B cell (primary cell): ENCODE measurements around the gene CBX7. TPM values are rescaled to one million over a fixed set of nuclear protein-coding genes. Genes with fewer than 3 reads are reported as not detected.
A peak's percentile ranks its signal among the peaks of the same experiment; 100 is the strongest.

Experiments used
- ATAC-seq: fragments of 200-7000 bp; cut with Tn5 transposase; one replicate; pipeline ENCODE4 v1.10.0; 2021; ENCODE audit warnings: low read depth, mild to moderate bottlenecking, moderate number of reproducible peaks, moderate library complexity
- CTCF ChIA-PET: fragments of 350-600 bp; sonication (Branson Sonifier 250); formaldehyde crosslinking; loops from one replicate; lab custom pipeline; 2021; ENCODE audit warnings: antibody characterized with exemption, inconsistent platforms; lab: Charles Lee
- POLR2A ChIA-PET: fragments of 350-600 bp; sonication (Branson Sonifier 250); formaldehyde crosslinking; loops from one replicate; lab custom pipeline; 2021; ENCODE audit warnings: antibody characterized with exemption; lab: Charles Lee
- DNase-seq: peaks from one replicate; pipeline ENCODE4 v3.0.0; 2013
- H2AFZ ChIP-seq: 2 replicates; pipeline ENCODE4 v1.6.1; 2012; ENCODE audit warnings: mild to moderate bottlenecking, low read depth, low read length; ENCODE audit not compliant: insufficient read depth, poor library complexity, severe bottlenecking
- H3K27ac ChIP-seq, 2 donors: 1 replicate in 1 of 2; 2 replicates in 1 of 2; pipeline ENCODE4 v1.5.1; 2012 to 2013; ENCODE audit warnings: low read length in 2 of 2, mild to moderate bottlenecking in 2 of 2, moderate library complexity in 1 of 2
- H3K27me3 ChIP-seq, 4 experiments: fragments of 200-600 bp in 1 of 4; sonication (generic) in 1 of 4; replicated peaks in 1 of 4; 1 replicate in 2 of 4; 2 replicates in 2 of 4; pipeline versions ENCODE4 v1.6.1 to v1.7.0; 2013 to 2016; ENCODE audit warnings: low read length in 3 of 4, mild to moderate bottlenecking in 2 of 4, mixed read lengths in 1 of 4, moderate library complexity in 1 of 4; ENCODE audit not compliant: insufficient read depth in 4 of 4, control insufficient read depth in 3 of 4; ENCODE audit errors: control extremely low read depth in 1 of 4
- H3K36me3 ChIP-seq, 2 experiments: replicated peaks in 1 of 2; 1 replicate in 1 of 2; 2 replicates in 1 of 2; pipeline versions ENCODE4 v1.6.1 to v1.7.1; 2013; ENCODE audit warnings: low read length in 1 of 2; ENCODE audit not compliant: insufficient read depth in 2 of 2, control insufficient read depth in 1 of 2; ENCODE audit errors: control extremely low read depth in 1 of 2, extremely low read depth in 1 of 2
- H3K4me1 ChIP-seq, 2 donors: fragments of 200-600 bp in 1 of 2; sonication (generic) in 1 of 2; 1 replicate in 1 of 2; 2 replicates in 1 of 2; pipeline versions ENCODE4 v1.5.1 to v1.6.1; 2013 to 2017; ENCODE audit warnings: low read length in 2 of 2; ENCODE audit not compliant: control insufficient read depth in 2 of 2, insufficient read depth in 2 of 2
- H3K4me2 ChIP-seq: replicated peaks from 2 replicates; pipeline ENCODE3; 2012; ENCODE audit warnings: mild to moderate bottlenecking, low read depth, low read length; ENCODE audit not compliant: poor library complexity, severe bottlenecking
- H3K4me3 ChIP-seq, 5 experiments: fragments of 200-600 bp in 1 of 5; sonication (generic) in 1 of 5; 1 replicate in 3 of 5; 2 replicates in 2 of 5; pipeline versions ENCODE4 v1.5.1 to v1.7.0; 2011 to 2016; ENCODE audit warnings: low read length in 4 of 5, mild to moderate bottlenecking in 4 of 5, low read depth in 2 of 5, control low read depth in 1 of 5, moderate library complexity in 1 of 5; ENCODE audit not compliant: insufficient read depth in 1 of 5; ENCODE audit errors: control extremely low read depth in 1 of 5, extremely low read depth in 1 of 5
- H3K79me2 ChIP-seq: fragments of 200-600 bp; sonication (generic); one replicate; pipeline ENCODE4 v1.6.0; 2016; ENCODE audit warnings: low read length; ENCODE audit not compliant: control insufficient read depth, insufficient read depth
- H3K9ac ChIP-seq: fragments of 200-600 bp; sonication (generic); 2 replicates; pipeline ENCODE4 v1.6.1; 2017; ENCODE audit warnings: mild to moderate bottlenecking, low read length, moderate library complexity
- H3K9me3 ChIP-seq, 3 donors: one replicate each; pipeline versions ENCODE4 v1.6.1 to v1.7.1; 2013; ENCODE audit warnings: low read length in 2 of 3; ENCODE audit not compliant: control insufficient read depth in 2 of 3, insufficient read depth in 1 of 3; ENCODE audit errors: control extremely low read depth in 1 of 3
- H4K20me1 ChIP-seq: 2 replicates; pipeline ENCODE4 v1.6.0; 2012; ENCODE audit warnings: mild to moderate bottlenecking, low read length; ENCODE audit not compliant: insufficient read depth, control insufficient read depth, poor library complexity, severe bottlenecking
- H3K27ac Mint-ChIP-seq: one replicate; pipeline ENCODE4 v1.8.0; 2021; ENCODE audit warnings: mixed read lengths
- H3K27me3 Mint-ChIP-seq: one replicate; pipeline ENCODE4 v1.8.0; 2021; ENCODE audit warnings: mixed read lengths
- H3K4me1 Mint-ChIP-seq: one replicate; pipeline ENCODE4 v1.8.0; 2021; ENCODE audit warnings: mixed read lengths
- H3K4me3 Mint-ChIP-seq: one replicate; pipeline ENCODE4 v1.8.0; 2021; ENCODE audit warnings: mixed read lengths
- H3K9me3 Mint-ChIP-seq: one replicate; pipeline ENCODE4 v1.8.0; 2022; ENCODE audit warnings: mixed read lengths; ENCODE audit not compliant: insufficient read depth
- CTCF ChIP-seq: fragments of 200-600 bp; IDR thresholded peaks from one replicate; pipeline ENCODE4 v1.8.0; 2022; ENCODE audit warnings: antibody characterized with exemption, mild to moderate bottlenecking
- EZH2 ChIP-seq: IDR thresholded peaks from 2 replicates; pipeline ENCODE4 v1.6.1; 2012; ENCODE audit warnings: borderline replicate concordance, low read depth, mild to moderate bottlenecking, moderate library complexity, low read length; ENCODE audit not compliant: insufficient read depth, poor library complexity, severe bottlenecking
- WGBS: methylation state at CpG from one replicate; pipeline ENCODE4 v1.1.5; 2013; ENCODE audit warnings: missing lambda C conversion rate; ENCODE audit not compliant: insufficient coverage; 5-methylcytosine and 5-hydroxymethylcytosine counted together
- intact Hi-C: fragments of 100-400 bp; cut with micrococcal nuclease; formaldehyde crosslinking; loops from one replicate; pipeline ENCODE4 v1.10.0; 2022
- polyA plus RNA-seq: library from polyadenylated mRNA; depleted of rRNA; stranded (reverse); fragments of >200 nt; gene quantifications from 2 replicates; pipeline ENCODE4 v1.2.3, GENCODE V29; 2012
- total RNA-seq, 2 donors: library from RNA; stranded (reverse); fragments of 120-200 nt in 1 of 2; gene quantifications; 1 replicate in 1 of 2; 2 replicates in 1 of 2; pipeline versions ENCODE4 v1.2.3 to v1.2.4, GENCODE V29; 2013 to 2022

Gene CBX7
- total and polyA plus RNA-seq, 2 donors (not counting 1 experiment from before 2014, with no cell fraction given), result 83.6 to 141 TPM

GRCh38 chr22:39089928-39090327 lies 62.6 kb downstream of the CBX7 start:
- TF ChIP-seq EZH2, result no peak
- no peak for TF ChIP-seq CTCF
- peaks cover 3% of the 10 kb centered on the region for H3K79me2 ChIP-seq
- no peak overlapping the region for H3K4me3 ChIP-seq
- DNase-seq, result no peak
- no peaks in the 10 kb centered on the region for H4K20me1 ChIP-seq
- ChIA-PET CTCF (interaction anchor here (1.4 kb wide), 1 partner anchor 10 kb away, joined by 4 read pairs; no protein-coding TSS in a partner anchor), POLR2A (interaction anchor here (0.6 to 1.7 kb wide), 2 partner anchors 9 to 33 kb away, joined by 8 to 11 read pairs; no protein-coding TSS in a partner anchor)
- peaks cover 5 to 22% of the 10 kb centered on the region in 2 experiments for H3K36me3 ChIP-seq
- H3K4me2 ChIP-seq, result peak overlapping the region; percentile 25
- H3K4me1 ChIP-seq, result peaks cover 27 to 33% of the 10 kb centered on the region in 2 donors
- Mint-ChIP-seq H3K27me3 (no peaks in the 10 kb centered on the region), H3K9me3 (no peaks in the 10 kb centered on the region), H3K27ac (peak overlapping the region; percentile 86), H3K4me3 (no peak overlapping the region), H3K4me1 (peaks cover 46% of the 10 kb centered on the region)
- H2AFZ ChIP-seq, result peak overlapping the region; percentile 12
- no peak overlapping the region for H3K9ac ChIP-seq
- H3K9me3 ChIP-seq, result no peaks in the 10 kb centered on the region
- peak overlapping the region; percentile 45 to 58 for H3K27ac ChIP-seq
- intact Hi-C loops, result no loop called here
- 92% methylated on average over 6 of the region's 6 CpGs for WGBS
- H3K27me3 ChIP-seq, result no peaks in the 10 kb centered on the region
- ATAC-seq, result no peak

DNA sequence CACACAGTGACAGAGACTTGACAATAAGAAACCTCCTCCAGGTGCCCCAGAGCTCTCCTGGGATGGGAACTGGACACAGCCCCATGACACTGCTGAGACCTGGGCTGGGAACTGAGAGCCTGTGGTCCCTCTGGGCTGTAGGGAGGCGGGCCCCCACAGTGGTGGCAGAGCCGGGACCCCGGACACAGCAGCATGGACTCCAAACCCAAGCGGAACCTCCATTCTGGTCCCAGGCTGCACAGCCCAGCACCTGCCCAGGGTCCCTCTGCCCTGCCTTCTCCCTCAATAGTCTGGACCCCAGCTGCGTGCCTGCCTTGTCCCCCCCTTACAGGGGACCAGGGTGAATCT lies 63.8 kb downstream of the CBX7 start:
- Histone ChIP-seq H3K27ac (no peak overlapping the region), H3K9ac (no peak overlapping the region), H3K36me3 (peaks cover 5 to 30% of the 10 kb centered on the region in 2 experiments), H3K9me3 (no peaks in the 10 kb centered on the region), H3K4me3 (no peak overlapping the region), H3K4me1 (peaks cover 20 to 26% of the 10 kb centered on the region in 2 donors), H4K20me1 (no peaks in the 10 kb centered on the region), H3K4me2 (no peak overlapping the region), H2AFZ (no peak overlapping the region), H3K79me2 (peaks cover 7% of the 10 kb centered on the region), H3K27me3 (no peaks in the 10 kb centered on the region)
- Mint-ChIP-seq H3K27ac (no peak overlapping the region), H3K9me3 (no peaks in the 10 kb centered on the region), H3K4me1 (peaks cover 41% of the 10 kb centered on the region), H3K4me3 (no peak overlapping the region), H3K27me3 (no peaks in the 10 kb centered on the region)
- TF ChIP-seq EZH2 (no peak), CTCF (no peak)
- intact Hi-C loops, result no loop called here
- DNase-seq (no peak), ATAC-seq (no peak)
- ChIA-PET POLR2A (interaction anchor here (0.8 to 1.2 kb wide), 3 partner anchors 9 to 21 kb away, joined by 3 read pairs; partner anchors contain the start of gene APOBEC3H), CTCF (interaction anchor here (0.6 to 1.4 kb wide), 4 partner anchors 9 to 62 kb away, joined by 3 to 4 read pairs (median 3); no protein-coding TSS in a partner anchor)
- WGBS, result 83% methylated on average over 5 of the region's 5 CpGs
